Fibroblast of villous mesenchyme (primary cell): ENCODE measurements around the gene CORIN. TPM values are rescaled to one million over a fixed set of nuclear protein-coding genes. Genes with fewer than 3 reads are reported as not detected.

ENCODE experiments used
- DNase-seq: peaks from one replicate; pipeline ENCODE4 v3.0.0-alpha.2; 2010; ENCODE audit warnings: low read depth
- H3K4me3 ChIP-seq: 2 replicates; pipeline ENCODE4 v1.5.1; 2011; ENCODE audit warnings: low read depth, mild to moderate bottlenecking, low read length
- total RNA-seq: library from RNA; depleted of rRNA; stranded (reverse); fragments of >200 nt; gene quantifications from 2 replicates; pipeline ENCODE4 v1.2.3, GENCODE V29; 2012
- TF ChIP-seq, protein P1 (sequence below): IDR thresholded peaks from 2 replicates; pipeline ENCODE4 v1.5.1; 2012; ENCODE audit warnings: low read depth, mild to moderate bottlenecking, low read length; ENCODE audit not compliant: insufficient read depth

CORIN gene
- total RNA-seq, 1 donor: 5.6 TPM

DNA sequence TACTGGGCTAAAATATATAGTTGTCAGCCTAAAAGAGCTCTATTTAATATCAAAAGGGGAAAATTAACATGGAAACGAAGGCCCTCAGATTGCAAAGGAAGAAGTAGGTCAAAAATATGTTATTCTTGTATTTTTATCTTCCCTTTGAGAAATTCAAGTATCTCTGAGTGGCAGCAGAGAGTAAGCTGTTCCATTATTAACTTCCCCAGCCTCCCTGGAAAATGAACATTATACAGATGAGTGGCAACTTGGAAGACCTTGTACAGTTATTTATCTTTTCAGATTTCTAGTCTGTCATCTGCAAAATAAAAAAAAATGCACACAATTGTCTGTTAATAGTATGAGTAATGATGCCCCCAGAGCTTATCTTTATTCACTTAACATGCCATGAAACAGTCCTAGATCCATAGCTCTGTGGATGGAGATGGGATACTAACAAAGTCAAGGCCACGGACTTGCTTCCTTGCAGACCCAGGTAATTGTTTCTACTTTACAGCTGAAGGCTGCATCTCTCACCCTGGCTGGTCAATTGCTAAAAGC is 93.0 kb downstream of the CORIN start:
- TF ChIP-seq, protein P1, sequence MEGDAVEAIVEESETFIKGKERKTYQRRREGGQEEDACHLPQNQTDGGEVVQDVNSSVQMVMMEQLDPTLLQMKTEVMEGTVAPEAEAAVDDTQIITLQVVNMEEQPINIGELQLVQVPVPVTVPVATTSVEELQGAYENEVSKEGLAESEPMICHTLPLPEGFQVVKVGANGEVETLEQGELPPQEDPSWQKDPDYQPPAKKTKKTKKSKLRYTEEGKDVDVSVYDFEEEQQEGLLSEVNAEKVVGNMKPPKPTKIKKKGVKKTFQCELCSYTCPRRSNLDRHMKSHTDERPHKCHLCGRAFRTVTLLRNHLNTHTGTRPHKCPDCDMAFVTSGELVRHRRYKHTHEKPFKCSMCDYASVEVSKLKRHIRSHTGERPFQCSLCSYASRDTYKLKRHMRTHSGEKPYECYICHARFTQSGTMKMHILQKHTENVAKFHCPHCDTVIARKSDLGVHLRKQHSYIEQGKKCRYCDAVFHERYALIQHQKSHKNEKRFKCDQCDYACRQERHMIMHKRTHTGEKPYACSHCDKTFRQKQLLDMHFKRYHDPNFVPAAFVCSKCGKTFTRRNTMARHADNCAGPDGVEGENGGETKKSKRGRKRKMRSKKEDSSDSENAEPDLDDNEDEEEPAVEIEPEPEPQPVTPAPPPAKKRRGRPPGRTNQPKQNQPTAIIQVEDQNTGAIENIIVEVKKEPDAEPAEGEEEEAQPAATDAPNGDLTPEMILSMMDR: no peak
- no peak for DNase-seq
- no peak overlapping the region for H3K4me3 ChIP-seq

DNA sequence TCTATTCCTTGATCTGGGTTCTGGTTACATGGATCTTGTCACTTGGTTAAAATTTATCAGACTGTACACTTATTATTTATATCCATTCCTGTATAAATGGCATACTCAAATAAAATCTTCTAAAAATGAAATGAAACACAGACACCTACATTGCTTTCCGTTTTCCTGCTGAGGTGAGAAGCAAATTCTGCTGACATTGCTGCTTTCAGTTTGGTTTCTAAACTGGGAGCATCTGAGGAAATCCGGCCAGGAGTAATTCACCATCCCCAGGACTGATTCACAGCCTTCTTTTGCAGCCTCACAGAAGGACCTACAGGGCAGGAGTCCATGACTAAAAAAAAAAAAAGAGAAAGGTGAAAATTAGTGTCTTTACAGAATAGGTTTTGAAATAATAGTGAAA is 93.6 kb downstream of the CORIN start:
- TF ChIP-seq, protein P1: no peak
- H3K4me3 ChIP-seq: no peak overlapping the region
- no peak for DNase-seq

DNA sequence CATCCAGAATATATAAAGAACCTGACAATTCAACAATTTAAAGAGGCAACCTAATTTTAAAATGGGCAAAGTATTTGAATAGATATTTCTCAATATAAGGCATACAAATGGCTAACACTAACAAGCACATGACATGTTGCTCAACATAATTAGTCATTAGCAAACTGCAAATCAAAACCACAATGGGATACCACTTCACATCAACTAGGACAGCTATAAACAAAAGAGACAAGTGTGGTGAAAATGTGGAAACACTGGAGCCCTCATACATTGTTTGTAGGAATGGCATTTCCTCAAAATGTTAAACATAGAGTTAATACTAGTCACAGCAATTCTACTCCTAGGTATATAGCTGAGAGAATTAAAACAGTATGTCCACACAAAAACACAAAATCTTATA is 96.7 kb downstream of the CORIN start:
- H3K4me3 ChIP-seq: no peak overlapping the region
- peak; percentile 68 for DNase-seq
- TF ChIP-seq, protein P1: no peak

DNA sequence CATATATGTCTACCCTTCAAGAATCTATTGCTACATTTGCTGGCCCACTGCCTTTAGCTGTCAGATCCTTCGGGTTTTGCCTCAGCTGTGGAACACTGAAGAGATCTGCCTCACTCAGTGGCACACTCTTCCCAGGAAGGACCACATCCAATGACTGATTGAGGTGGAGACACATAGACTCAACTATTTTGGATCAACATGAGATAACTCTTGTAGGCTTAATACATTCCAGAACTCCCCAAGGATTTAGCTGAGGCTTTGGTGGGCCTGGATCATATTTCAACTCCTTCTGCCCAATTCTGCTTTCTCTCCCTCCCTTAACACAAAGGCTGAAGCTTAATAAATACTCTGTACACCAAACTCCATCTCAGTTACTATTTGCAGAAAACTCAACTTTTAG is 100.5 kb downstream of the CORIN start:
- no peak overlapping the region for H3K4me3 ChIP-seq
- TF ChIP-seq, protein P1: no peak
- DNase-seq: no peak

DNA sequence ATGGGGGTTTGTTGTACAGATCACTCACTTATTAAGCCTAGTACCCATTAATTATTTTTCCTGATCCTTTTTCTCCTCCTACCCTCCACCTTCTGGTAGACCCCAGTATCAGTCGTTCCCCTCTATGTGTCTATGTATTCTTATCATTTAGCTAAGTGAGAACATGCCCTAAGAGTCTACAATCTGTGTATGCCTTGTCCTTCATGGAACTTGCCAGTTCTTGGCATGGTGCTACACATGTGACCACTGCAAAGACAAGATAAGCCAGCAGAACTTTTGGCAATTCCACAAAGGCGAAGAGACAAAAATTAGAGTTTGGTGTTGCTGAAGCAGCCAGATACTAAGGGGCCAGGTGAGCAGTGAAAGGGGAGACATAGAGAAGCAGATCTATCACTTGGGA is 101.3 kb downstream of the CORIN start:
- TF ChIP-seq, protein P1: no peak
- DNase-seq: no peak
- no peak overlapping the region for H3K4me3 ChIP-seq

DNA sequence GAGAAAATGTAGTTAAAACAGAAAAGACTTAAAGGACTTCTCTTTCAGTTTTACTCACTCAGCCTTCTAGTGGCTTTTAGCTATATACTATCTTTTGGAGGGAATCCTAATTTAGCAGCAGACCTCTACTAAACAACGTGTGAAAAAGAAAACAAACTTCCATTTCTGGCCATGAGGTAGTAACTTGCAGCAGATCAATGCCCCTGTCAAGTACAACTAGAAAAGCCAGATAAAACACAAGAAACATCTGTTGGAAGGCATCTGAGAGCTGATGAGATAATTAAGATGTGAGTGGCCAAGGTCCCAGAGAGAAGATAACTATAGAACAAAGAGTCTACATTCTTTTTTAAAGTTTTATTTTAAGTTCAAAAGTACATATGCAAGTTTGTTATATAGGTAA is 101.7 kb downstream of the CORIN start:
- DNase-seq: no peak
- H3K4me3 ChIP-seq: no peak overlapping the region
- TF ChIP-seq, protein P1: no peak

DNA sequence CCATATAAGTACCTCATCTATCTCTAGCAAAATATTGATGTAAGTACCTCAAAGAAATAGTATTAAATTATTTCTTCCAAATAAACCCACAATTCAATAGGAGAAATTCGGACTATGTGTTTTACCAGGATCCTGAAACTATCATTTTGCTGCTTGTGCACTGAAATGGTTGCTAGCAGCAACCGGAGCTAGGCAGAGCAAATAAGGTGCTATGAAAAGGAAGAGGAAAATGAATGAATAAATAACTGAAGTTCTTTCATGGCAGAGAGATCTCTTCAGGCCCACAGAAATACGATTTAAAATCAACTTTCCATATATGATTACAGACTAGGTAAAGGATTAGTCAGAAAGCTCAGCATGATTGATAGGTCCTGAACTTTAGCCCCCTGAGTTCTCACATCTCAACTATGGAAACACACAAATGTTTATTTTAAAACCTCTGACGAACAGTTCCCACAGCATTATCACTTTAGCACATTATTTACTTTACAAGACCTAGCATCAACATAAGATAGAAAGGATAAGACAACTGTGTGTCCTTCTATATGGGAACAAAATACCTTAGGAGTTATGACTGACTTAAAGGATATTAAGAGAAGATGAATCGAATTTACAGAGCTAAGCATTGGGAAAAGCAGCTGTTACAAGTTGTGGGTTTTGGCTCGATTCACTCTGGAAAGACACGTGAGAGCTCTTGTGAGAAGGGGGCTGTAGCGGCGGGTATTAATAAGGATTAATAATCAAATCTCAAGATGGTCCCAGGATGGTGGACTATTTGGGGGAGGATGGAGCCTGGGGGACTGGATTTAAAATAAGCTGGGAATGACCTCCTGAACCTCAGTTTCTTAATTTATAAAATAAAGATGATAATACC is 104.3 kb downstream of the CORIN start:
- TF ChIP-seq, protein P1: no peak
- no peak for DNase-seq
- H3K4me3 ChIP-seq: no peak overlapping the region
